GM18517 (cell line): ENCODE data around the gene NLRP6.
A peak's percentile ranks its signal among the peaks of the same experiment; 100 is the strongest.
"Not testable (repeated sequence)": the region's sequence is repeated elsewhere in the genome, so short reads cannot be mapped to it uniquely, and the experiment has no call there.

Experiments
- ATAC-seq: cut with Tn5 transposase; IDR thresholded peaks from one replicate; pipeline ENCODE4 v1.9.1; 2021; ENCODE audit warnings: mild to moderate bottlenecking, moderate library complexity; ENCODE audit not compliant: unreplicated experiment

Gene NLRP6

GRCh38 chr11:278001-278951 is at the start of gene NLRP6:
Gene NLRP6, plus strand, starts transcription at chr11:278407. Its CDS starts 163 bp downstream, at chr11:278570.
- no peak for ATAC-seq

GRCh38 chr11:230431-230830 is 47.8 kb upstream of the NLRP6 start:
- no peak for ATAC-seq

GRCh38 chr11:232783-233565 is 45.2 kb upstream of the NLRP6 start:
- no peak for ATAC-seq

- no peak for ATAC-seq
These were observed 43.0 kb upstream of the NLRP6 start for GRCh38 chr11:235180-235579.

DNA sequence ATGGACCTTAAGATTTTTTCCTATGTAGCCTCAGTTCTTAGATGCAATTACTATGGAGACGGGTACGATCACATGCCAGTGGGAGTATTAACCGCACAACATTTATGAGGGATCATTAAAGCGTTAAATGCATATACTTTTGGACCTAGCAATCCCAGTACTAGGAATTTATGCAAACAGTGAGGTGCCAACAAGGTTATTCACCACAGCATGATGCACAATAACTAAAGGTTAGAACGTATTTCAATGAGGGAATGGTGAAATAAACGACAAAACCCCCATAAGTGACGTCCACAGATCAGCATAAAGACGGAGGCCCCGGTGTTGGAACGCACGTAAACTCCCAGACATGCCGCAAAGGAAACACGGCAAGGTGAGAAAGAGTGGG is 42.6 kb upstream of the NLRP6 start:
- ATAC-seq: no peak

GRCh38 chr11:235997-236773 is 42.0 kb upstream of the NLRP6 start, which contains the start of gene SIRT3:
Gene SIRT3, minus strand, starts transcription at chr11:236342. Its CDS starts 14 bp downstream, at chr11:236328.
- ATAC-seq: peak; percentile 52

DNA sequence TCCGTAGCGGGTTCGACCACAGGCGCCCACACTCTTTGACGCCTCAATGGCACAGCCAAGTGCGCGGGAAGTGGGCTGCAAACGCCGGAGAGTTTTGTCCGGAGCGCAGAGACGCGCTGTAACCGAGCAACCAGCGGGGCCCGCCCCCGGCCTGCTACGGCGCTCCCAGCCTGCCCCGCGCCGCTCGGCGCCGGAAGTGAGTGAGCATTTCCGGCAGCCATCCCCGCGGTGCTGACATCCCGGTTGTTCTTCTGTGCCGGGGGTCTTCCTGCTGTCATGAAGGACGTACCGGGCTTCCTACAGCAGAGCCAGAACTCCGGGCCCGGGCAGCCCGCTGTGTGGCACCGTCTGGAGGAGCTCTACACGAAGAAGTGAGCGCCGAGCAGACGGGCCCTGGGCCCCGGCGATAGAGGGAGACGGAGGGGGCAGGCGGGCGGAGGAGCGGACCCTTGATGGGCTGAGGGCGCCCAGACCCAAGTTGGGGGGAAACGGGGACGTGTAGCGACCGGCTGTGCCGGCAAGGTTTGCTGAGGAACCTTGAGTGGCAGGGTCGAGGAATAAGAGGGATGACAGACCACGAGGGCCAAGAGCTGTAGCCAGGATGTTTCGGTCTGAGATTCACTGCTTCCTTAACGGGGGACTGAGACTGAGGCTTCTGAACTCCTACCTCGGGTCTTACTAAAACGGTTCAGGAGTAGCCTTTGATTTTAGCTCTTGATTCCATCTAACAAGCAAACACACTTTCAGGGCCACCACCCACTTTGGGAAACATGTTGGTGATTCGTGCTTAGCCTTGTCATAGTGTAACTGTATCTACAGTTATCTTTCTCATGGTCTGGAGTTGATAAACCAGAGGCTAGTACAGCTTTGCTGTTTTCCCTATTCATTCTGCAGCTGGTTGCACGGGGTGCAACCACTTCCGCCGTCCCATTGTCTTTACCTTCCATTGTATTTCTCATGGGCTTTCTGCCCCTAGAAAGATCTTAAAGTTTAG is 41.1 kb upstream of the NLRP6 start, which contains the start of gene PSMD13:
TSS of gene PSMD13 (plus strand) at position 203 of the 994 bp plus-strand sequence. CDS start at position 277, 74 bp downstream.
- ATAC-seq: peak; percentile 67

- ATAC-seq: not testable (repeated sequence)
These were observed 39.9 kb upstream of the NLRP6 start for GRCh38 chr11:238346-238745.

- ATAC-seq: no peak
These were observed 37.9 kb upstream of the NLRP6 start for GRCh38 chr11:240315-240714.

- no peak for ATAC-seq
These were observed 36.6 kb upstream of the NLRP6 start for GRCh38 chr11:241634-242033.

DNA sequence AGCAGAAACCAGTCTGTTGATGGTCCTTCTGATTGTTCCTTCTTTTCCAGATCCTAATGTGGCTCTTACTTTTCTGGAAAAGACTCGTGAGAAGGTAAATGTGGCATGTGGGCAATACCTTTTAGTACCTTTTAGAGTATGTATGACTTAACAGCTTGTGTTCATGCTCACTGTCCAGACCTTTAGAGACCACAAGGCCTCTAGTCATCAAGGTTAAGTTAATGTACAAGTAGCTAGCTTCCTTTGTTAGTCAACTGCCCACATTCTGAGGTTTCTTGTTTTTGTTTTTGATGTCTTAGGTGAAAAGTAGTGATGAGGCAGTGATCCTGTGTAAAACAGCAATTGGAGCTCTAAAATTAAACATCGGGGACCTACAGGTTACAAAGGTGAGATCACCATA is 33.8 kb upstream of the NLRP6 start:
- ATAC-seq: no peak

- no peak for ATAC-seq
These were observed 29.1 kb upstream of the NLRP6 start for GRCh38 chr11:249062-249461.

GRCh38 chr11:250274-250673 is 27.9 kb upstream of the NLRP6 start:
- ATAC-seq: no peak

GRCh38 chr11:250740-251299 is 27.4 kb upstream of the NLRP6 start:
- ATAC-seq: no peak

GRCh38 chr11:251550-251949 is 26.7 kb upstream of the NLRP6 start:
- no peak for ATAC-seq

GRCh38 chr11:252666-253065 is 25.5 kb upstream of the NLRP6 start:
- ATAC-seq: no peak

- ATAC-seq: no peak
These were observed 24.9 kb upstream of the NLRP6 start for GRCh38 chr11:253160-253885.

- no peak for ATAC-seq
These were observed 24.3 kb upstream of the NLRP6 start for GRCh38 chr11:253886-254270.

- no peak for ATAC-seq
These were observed 23.0 kb upstream of the NLRP6 start for GRCh38 chr11:255176-255575.
